Measurements from ENCODE around the gene TBC1D9.

DNA sequence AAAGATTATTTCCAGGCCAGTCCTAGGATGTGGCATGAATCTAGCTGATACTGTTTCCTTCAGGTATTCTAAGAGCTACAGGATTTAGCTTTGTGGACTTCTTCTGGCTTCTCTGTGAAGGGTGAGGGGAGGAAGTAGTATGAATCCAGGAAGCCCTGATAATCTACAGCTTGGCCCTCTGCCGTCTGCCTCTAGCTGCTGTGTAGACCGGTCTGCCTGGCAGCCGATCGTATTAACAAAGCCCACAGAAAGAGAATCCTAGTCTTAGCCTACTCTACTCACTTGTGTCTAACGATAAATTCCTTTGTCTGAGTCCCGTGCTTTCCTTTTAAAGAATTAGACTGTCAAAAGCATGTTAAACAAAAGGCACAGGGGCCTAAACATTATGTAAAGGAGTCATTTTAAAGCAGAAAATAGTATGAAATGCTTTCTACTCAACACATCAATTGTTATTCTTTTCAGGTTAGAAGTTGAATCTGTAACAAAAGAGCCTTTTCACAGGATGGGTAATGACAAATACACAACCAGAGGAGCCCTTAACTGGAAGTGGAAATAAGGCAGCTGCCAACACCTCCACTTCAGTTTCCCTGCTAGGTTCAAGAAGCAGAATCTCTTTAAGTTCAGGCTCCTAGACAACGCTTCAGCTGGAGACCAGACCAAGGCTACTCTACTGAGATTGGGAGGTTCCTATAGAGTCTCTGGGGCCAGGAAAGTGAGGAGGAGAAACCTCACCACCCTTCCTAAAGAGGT, 138.5 kb downstream of the TBC1D9 start:
- TF ChIP-seq SPI1 (IDR thresholded peaks at IDR 0.05; ENCODE audit: low read depth, low read length) (no peak), POLR2A (IDR thresholded peaks at IDR 0.05; ENCODE audit: low read depth, low read length) (no peak), TAF1 (IDR thresholded peaks at IDR 0.05; ENCODE audit: low read depth, low read length) (no peak)

Measured in GM12891 (cell line).